H9 (cell line): ENCODE measurements around the gene BZW1. TPM values are rescaled to one million over a fixed set of nuclear protein-coding genes. Genes with fewer than 3 reads are reported as not detected.
A peak's percentile ranks its signal among the peaks of the same experiment; 100 is the strongest.

Experiments used
- DNase-seq: peaks from one replicate; pipeline ENCODE4 v3.0.0-alpha.2; 2017
- H2AFZ ChIP-seq: one replicate; pipeline ENCODE4 v1.6.1; 2013; ENCODE audit warnings: mild to moderate bottlenecking, low read length, control low read depth, moderate library complexity
- H2AK5ac ChIP-seq: 2 replicates; pipeline ENCODE4 v1.6.1; 2013; ENCODE audit warnings: low read length, control low read depth, mixed read lengths; ENCODE audit not compliant: insufficient read length
- H2BK120ac ChIP-seq: one replicate; pipeline ENCODE4 v1.6.1; 2013; ENCODE audit warnings: low read depth, mild to moderate bottlenecking, low read length, control low read depth, inconsistent platforms; ENCODE audit not compliant: poor library complexity, severe bottlenecking
- H2BK12ac ChIP-seq: 2 replicates; pipeline ENCODE4 v1.6.1; 2013; ENCODE audit warnings: low read length, control low read depth, mixed read lengths, low read depth; ENCODE audit not compliant: insufficient read length
- H2BK15ac ChIP-seq: 2 replicates; pipeline ENCODE4 v1.6.1; 2013; ENCODE audit warnings: low read depth, low read length, control low read depth
- H2BK20ac ChIP-seq: one replicate; pipeline ENCODE4 v1.6.1; 2013; ENCODE audit warnings: low read depth, mild to moderate bottlenecking, low read length, control low read depth, inconsistent platforms; ENCODE audit not compliant: poor library complexity, severe bottlenecking
- H2BK5ac ChIP-seq: 2 replicates; pipeline ENCODE4 v1.6.1; 2013; ENCODE audit warnings: low read length, control low read depth, mixed read lengths; ENCODE audit not compliant: insufficient read length
- H3K14ac ChIP-seq: 2 replicates; pipeline ENCODE4 v1.6.1; 2013; ENCODE audit warnings: low read length, control low read depth; ENCODE audit not compliant: insufficient read depth
- H3K18ac ChIP-seq: 2 replicates; pipeline ENCODE4 v1.6.1; 2013; ENCODE audit warnings: low read depth, mild to moderate bottlenecking, mixed read lengths, low read length, control low read depth; ENCODE audit not compliant: insufficient read length
- H3K23ac ChIP-seq: 2 replicates; pipeline ENCODE4 v1.6.1; 2013; ENCODE audit warnings: low read length, control low read depth, mixed read lengths, low read depth; ENCODE audit not compliant: insufficient read length
- H3K23me2 ChIP-seq: 2 replicates; pipeline ENCODE4 v1.6.1; 2013; ENCODE audit warnings: low read depth, mild to moderate bottlenecking, mixed read lengths, low read length, control low read depth; ENCODE audit not compliant: insufficient read length, poor library complexity, severe bottlenecking
- H3K27ac ChIP-seq: 2 replicates; pipeline ENCODE4 v1.5.1; 2013; ENCODE audit warnings: low read length, control low read depth, mixed read lengths, low read depth; ENCODE audit not compliant: insufficient read length
- H3K27me3 ChIP-seq: 2 replicates; pipeline ENCODE4 v1.6.1; 2013; ENCODE audit warnings: low read length, control low read depth, inconsistent platforms; ENCODE audit not compliant: insufficient read depth
- H3K4ac ChIP-seq: 2 replicates; pipeline ENCODE4 v1.6.1; 2013; ENCODE audit warnings: low read depth, mild to moderate bottlenecking, control low read depth, inconsistent platforms, low read length, moderate library complexity
- H3K4me1 ChIP-seq: 2 replicates; pipeline ENCODE4 v1.6.1; 2013; ENCODE audit warnings: low read length, control low read depth, inconsistent platforms; ENCODE audit not compliant: insufficient read depth
- H3K4me2 ChIP-seq: 2 replicates; pipeline ENCODE4 v1.6.1; 2013; ENCODE audit warnings: low read length, control low read depth, mixed read lengths; ENCODE audit not compliant: insufficient read length, insufficient read depth
- H3K56ac ChIP-seq: 2 replicates; pipeline ENCODE4 v1.6.1; 2013; ENCODE audit warnings: low read depth, mild to moderate bottlenecking, mixed read lengths, low read length, control low read depth; ENCODE audit not compliant: insufficient read length
- H3K79me1 ChIP-seq: 2 replicates; pipeline ENCODE4 v1.6.1; 2013; ENCODE audit warnings: low read depth, mild to moderate bottlenecking, moderate library complexity, low read length, control low read depth, inconsistent platforms; ENCODE audit not compliant: insufficient read depth, poor library complexity, severe bottlenecking
- H3K79me2 ChIP-seq: 2 replicates; pipeline ENCODE4 v1.6.1; 2013; ENCODE audit warnings: low read length, control low read depth, inconsistent platforms; ENCODE audit not compliant: insufficient read depth
- H3K9ac ChIP-seq: 2 replicates; pipeline ENCODE4 v1.6.1; 2013; ENCODE audit warnings: low read length, control low read depth, mixed read lengths; ENCODE audit not compliant: insufficient read length; ENCODE audit errors: extremely low read depth
- H3K9me3 ChIP-seq: one replicate; pipeline ENCODE4 v1.6.1; 2013; ENCODE audit warnings: low read depth, low read length, inconsistent platforms; ENCODE audit not compliant: control insufficient read depth
- H3T11ph ChIP-seq: one replicate; pipeline ENCODE4 v1.6.1; 2013; ENCODE audit warnings: mild to moderate bottlenecking, low read length, control low read depth, inconsistent platforms
- H4K20me1 ChIP-seq: one replicate; pipeline ENCODE4 v1.6.1; 2013; ENCODE audit not compliant: control insufficient read depth, insufficient read length, insufficient read depth
- H4K5ac ChIP-seq: 2 replicates; pipeline ENCODE4 v1.6.1; 2013; ENCODE audit warnings: low read depth, mild to moderate bottlenecking, mixed read lengths, low read length, control low read depth; ENCODE audit not compliant: insufficient read length
- H4K8ac ChIP-seq: replicated peaks from 2 replicates; pipeline ENCODE4 v1.6.1; 2013; ENCODE audit warnings: low read length, control low read depth, mixed read lengths, low read depth; ENCODE audit not compliant: insufficient read length
- H4K91ac ChIP-seq: 2 replicates; pipeline ENCODE4 v1.6.1; 2013; ENCODE audit warnings: low read depth, mild to moderate bottlenecking, moderate library complexity, mixed read lengths, low read length, control low read depth; ENCODE audit not compliant: insufficient read length
- H3K27ac Mint-ChIP-seq, 3 experiments: 2 replicates in 2 of 3; 3 replicates in 1 of 3; pipeline ENCODE4 v1.8.0; 2020 to 2021; ENCODE audit warnings: mixed read lengths in 3 of 3, mild to moderate bottlenecking in 1 of 3, moderate library complexity in 1 of 3
- H3K27me3 Mint-ChIP-seq: 2 replicates; pipeline ENCODE4 v1.8.0; 2021; ENCODE audit warnings: low read depth, mild to moderate bottlenecking, moderate library complexity, mixed read lengths
- H3K36me3 Mint-ChIP-seq, 3 experiments: 2 replicates in 2 of 3; 3 replicates in 1 of 3; pipeline ENCODE4 v1.8.0; 2020 to 2021; ENCODE audit warnings: low read depth in 3 of 3, mixed read lengths in 3 of 3; ENCODE audit not compliant: insufficient read depth in 1 of 3
- H3K4me1 Mint-ChIP-seq, 2 experiments: 2 replicates each; pipeline ENCODE4 v1.8.0; 2020; ENCODE audit warnings: mixed read lengths in 2 of 2
- H3K4me3 Mint-ChIP-seq, 2 experiments: 2 replicates in 1 of 2; 3 replicates in 1 of 2; pipeline ENCODE4 v1.8.0; 2020 to 2021; ENCODE audit warnings: mild to moderate bottlenecking in 2 of 2, mixed read lengths in 2 of 2, moderate library complexity in 1 of 2
- H3K9me3 Mint-ChIP-seq, 2 experiments: 2 replicates in 1 of 2; 3 replicates in 1 of 2; pipeline ENCODE4 v1.8.0; 2020; ENCODE audit warnings: mild to moderate bottlenecking in 2 of 2, mixed read lengths in 2 of 2, moderate library complexity in 1 of 2
- CTCF ChIP-seq: fragments of 200-600 bp; sonication (generic); conservative IDR thresholded peaks from 3 replicates; pipeline ENCODE4 v1.8.0; 2021; ENCODE audit warnings: antibody characterized with exemption, mild to moderate bottlenecking
- WGBS: extraction: QIAGEN DNeasy Blood & Tissue Kit; methylation state at CpG from one replicate; pipeline ENCODE4 v1.1.7; 2013; ENCODE audit warnings: missing lambda C conversion rate, low lambda C conversion rate, mixed read lengths; ENCODE audit not compliant: insufficient read length; ENCODE audit errors: extremely low coverage; 5-methylcytosine and 5-hydroxymethylcytosine counted together
- total RNA-seq: library from RNA; stranded (reverse); gene quantifications from 2 replicates; pipeline ENCODE4 v1.2.1, GENCODE V29; 2021

Gene BZW1
- total RNA-seq, 1 experiment from 2014 or later, result 370 TPM

GRCh38 chr2:200861617-200862155 lies 50.0 kb downstream of the BZW1 start:
- H3K79me2 ChIP-seq, result peaks cover 25% of the 10 kb centered on the region; the same call in 1 of the 2 replicates
- H3K27me3 ChIP-seq, result no peaks in the 10 kb centered on the region
- peaks cover 39 to 59% (median 55%) of the 10 kb centered on the region in 3 experiments for H3K36me3 Mint-ChIP-seq
- no peaks in the 10 kb centered on the region for H3K9me3 ChIP-seq
- peak overlapping the region; percentile 0 to 74 (median 5) for H3K27ac Mint-ChIP-seq
- H3K27me3 Mint-ChIP-seq, result no peaks in the 10 kb centered on the region
- TF ChIP-seq CTCF, result no peak
- H3T11ph ChIP-seq, result no peak overlapping the region
- H3K9me3 Mint-ChIP-seq, result no peaks in the 10 kb centered on the region
- H2BK5ac ChIP-seq, result no peak overlapping the region
- H2BK15ac ChIP-seq, result no peak overlapping the region
- DNase-seq, result no peak
- no peak overlapping the region for H2AFZ ChIP-seq
- H2BK20ac ChIP-seq, result no peak overlapping the region
- no peak overlapping the region for H2BK120ac ChIP-seq
- H3K9ac ChIP-seq, result no peak overlapping the region
- H3K4me3 Mint-ChIP-seq, result peak overlapping the region; percentile 94 to 97
- no peak overlapping the region for H3K27ac ChIP-seq
- no peak overlapping the region for H4K91ac ChIP-seq
- no peaks in the 10 kb centered on the region for H3K4me1 ChIP-seq
- H3K23ac ChIP-seq, result no peak overlapping the region
- H4K5ac ChIP-seq, result no peak overlapping the region
- no peak overlapping the region for H4K8ac ChIP-seq
- peaks cover 10% of the 10 kb centered on the region for H3K23me2 ChIP-seq
- H3K4ac ChIP-seq, result no peak overlapping the region
- H3K14ac ChIP-seq, result no peak overlapping the region
- no peak overlapping the region for H3K56ac ChIP-seq
- no peaks in the 10 kb centered on the region for H4K20me1 ChIP-seq
- no peak overlapping the region for H2BK12ac ChIP-seq
- H3K4me2 ChIP-seq, result peak overlapping the region; percentile 72
- H2AK5ac ChIP-seq, result no peak overlapping the region
- WGBS, result no CpG with 5 or more reads among the region's 4 CpGs
- H3K4me1 Mint-ChIP-seq, result peaks cover 22 to 23% of the 10 kb centered on the region in 2 experiments
- H3K18ac ChIP-seq, result no peak overlapping the region
- H3K79me1 ChIP-seq, result peaks cover 7% of the 10 kb centered on the region
